GM12878 (cell line): ENCODE data around the gene CR2. TPM values are rescaled to one million over a fixed set of nuclear protein-coding genes. Genes with fewer than 3 reads are reported as not detected.
A peak's percentile ranks its signal among the peaks of the same experiment; 100 is the strongest.

Experiments used
- ASH2L ChIP-seq: fragments of 300-600, 200-600 bp; sonication (generic); IDR thresholded peaks from 2 replicates; pipeline ENCODE4 v1.6.1; 2017; ENCODE audit warnings: low read depth, mild to moderate bottlenecking, borderline replicate concordance
- BACH1 ChIP-seq: fragments of 450-650 bp; IDR thresholded peaks from 2 replicates; pipeline ENCODE4 v1.6.1; 2017; ENCODE audit warnings: mild to moderate bottlenecking, borderline replicate concordance
- BMI1 ChIP-seq: fragments of 450-650 bp; IDR thresholded peaks from 2 replicates; pipeline ENCODE4 v1.6.1; 2016; ENCODE audit warnings: mild to moderate bottlenecking, moderate library complexity, borderline replicate concordance
- CBFB ChIP-seq: IDR thresholded peaks from 2 replicates; pipeline ENCODE4 v1.6.1; 2016; ENCODE audit warnings: antibody characterized with exemption, low read depth
- ETV6 ChIP-seq, 2 experiments: fragments of 450-650 bp in 1 of 2; IDR thresholded peaks in 1 of 2; conservative IDR thresholded peaks in 1 of 2; 2 replicates each; pipeline ENCODE4 v1.6.1; 2014; ENCODE audit warnings: antibody characterized with exemption in 1 of 2, borderline replicate concordance in 1 of 2, low read depth in 1 of 2, mild to moderate bottlenecking in 1 of 2, moderate library complexity in 1 of 2
- EZH2 ChIP-seq: IDR thresholded peaks from 2 replicates; pipeline ENCODE4 v1.6.1; 2012; ENCODE audit warnings: low read depth, mild to moderate bottlenecking, control low read depth, inconsistent platforms, low read length, borderline replicate concordance; ENCODE audit not compliant: control insufficient read depth
- GABPA ChIP-seq: IDR thresholded peaks from 2 replicates; pipeline ENCODE4 v1.6.1; 2014; ENCODE audit warnings: antibody characterized with exemption, low read depth, mild to moderate bottlenecking, inconsistent platforms
- MXI1 ChIP-seq: fragments of 150-350 bp; IDR thresholded peaks from 2 replicates; pipeline ENCODE4 v1.6.1; 2011; ENCODE audit warnings: low read depth, mild to moderate bottlenecking, inconsistent platforms, low read length, improper control_type of control experiment
- NBN ChIP-seq: fragments of 450-650 bp; IDR thresholded peaks from 2 replicates; pipeline ENCODE4 v1.6.1; 2016
- NFYA ChIP-seq: IDR thresholded peaks from 2 replicates; pipeline ENCODE4 v1.6.1; 2011; ENCODE audit warnings: low read depth, mild to moderate bottlenecking, low read length, improper control_type of control experiment, borderline replicate concordance
- POLR2AphosphoS2 ChIP-seq: IDR thresholded peaks from 2 replicates; pipeline ENCODE4 v1.6.1; 2011; ENCODE audit warnings: low read depth, mild to moderate bottlenecking, low read length, improper control_type of control experiment, moderate library complexity
- RBBP5 ChIP-seq: fragments of 200-600 bp; sonication (generic); conservative IDR thresholded peaks from 2 replicates; pipeline ENCODE4 v1.6.1; 2016
- RFX5 ChIP-seq: IDR thresholded peaks from 2 replicates; pipeline ENCODE4 v1.6.1; 2011; ENCODE audit warnings: low read depth, low read length, improper control_type of control experiment
- SIN3A ChIP-seq: IDR thresholded peaks from 2 replicates; pipeline ENCODE4 v1.6.1; 2012; ENCODE audit warnings: low read depth, low read length, improper control_type of control experiment
- SIX5 ChIP-seq: IDR thresholded peaks from 2 replicates; pipeline ENCODE4 v1.6.1; 2011; ENCODE audit warnings: mild to moderate bottlenecking, low read depth, low read length, moderate library complexity; ENCODE audit not compliant: severe bottlenecking
- TARDBP ChIP-seq: IDR thresholded peaks from 2 replicates; pipeline ENCODE4 v1.6.1; 2016; ENCODE audit warnings: borderline replicate concordance
- WRNIP1 ChIP-seq: IDR thresholded peaks from 2 replicates; pipeline ENCODE4 v1.6.1; 2011; ENCODE audit warnings: low read depth, low read length, improper control_type of control experiment, borderline replicate concordance
- ZNF274 ChIP-seq: IDR thresholded peaks from one replicate; pipeline ENCODE4 v1.8.0; 2011; ENCODE audit not compliant: insufficient read length, insufficient read depth
- ZNF384 ChIP-seq: IDR thresholded peaks from 2 replicates; pipeline ENCODE4 v1.6.1; 2012; ENCODE audit warnings: low read depth, mild to moderate bottlenecking, low read length, improper control_type of control experiment, borderline replicate concordance
- ZNF687 ChIP-seq: fragments of 450-650 bp; IDR thresholded peaks from 2 replicates; pipeline ENCODE4 v1.6.1; 2017; ENCODE audit warnings: mild to moderate bottlenecking, moderate library complexity
- polyA plus RNA-seq, 11 experiments: library from polyadenylated mRNA; depleted of rRNA in 4 of 11; unstranded in 6 of 11; stranded (reverse) in 5 of 11; fragments of >200 nt; fragmentation: Nextera tagmentation in 4 of 11; fragmentation: Illumina TruSeq in 1 of 11; extraction: Ambion mirVana in 4 of 11; extraction: Trizol in 1 of 11; gene quantifications; 1 replicate in 1 of 11; 2 replicates in 10 of 11; pipeline versions ENCODE4 v1.2.1 to v1.2.3, GENCODE V29; 2011 to 2016; ENCODE audit warnings: inconsistent platforms in 2 of 11, missing spikeins in 2 of 11, low read depth in 1 of 11
- total RNA-seq, 4 experiments: library from RNA; depleted of rRNA in 3 of 4; stranded (reverse); fragments of >200 nt in 3 of 4; fragmentation: Illumina TruSeq in 1 of 4; extraction: Trizol in 1 of 4; gene quantifications; 2 replicates each; pipeline versions ENCODE4 v1.2.1 to v1.2.3, GENCODE V29; 2013 to 2021
- TF ChIP-seq, protein P1 (sequence below): fragments of 450-650 bp; formaldehyde crosslinking; IDR thresholded peaks from 2 replicates; pipeline ENCODE4 v1.4.0; 2022; ENCODE audit warnings: mild to moderate bottlenecking, moderate library complexity

CR2 gene
- total and polyA plus RNA-seq, 10 of the 15 experiments (the other 5 are each of a cell fraction or from before 2014, with no cell fraction given) = 2.2 to 72.8 (median 50.6) TPM

DNA sequence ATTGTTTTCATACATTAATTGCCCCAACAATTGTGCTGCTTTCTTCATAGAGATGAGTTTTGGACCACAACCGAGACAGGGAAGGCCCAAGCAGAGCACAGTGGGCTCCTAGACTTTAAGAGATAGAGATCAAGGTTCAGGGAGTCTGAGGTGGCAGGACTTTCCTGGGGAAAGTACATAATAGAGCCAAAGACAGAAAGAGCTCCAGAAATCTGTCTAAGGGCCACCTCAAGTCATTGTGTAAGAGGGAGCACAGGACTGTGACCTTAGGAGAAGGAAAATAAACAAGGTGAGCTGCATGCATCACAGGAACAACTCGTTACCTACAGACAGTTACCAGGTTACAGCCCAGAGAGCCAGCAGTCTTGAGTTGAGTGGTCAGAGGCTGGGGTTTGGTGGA, 41.3 kb upstream of the CR2 start (continued):
- TF ChIP-seq RBBP5 (no peak), CBFB (no peak), SIX5 (no peak), TARDBP (no peak), ZNF384 (no peak), ETV6 (conservative IDR thresholded peaks at IDR 0.05 in 1 of 2, IDR thresholded peaks at IDR 0.05 in 1 of 2; ENCODE audit: borderline replicate concordance in 1 of 2, low read depth in 1 of 2) (no peak), GABPA (0 out of 2 replicates have a peak, but pooled peaks have one; percentile 8), WRNIP1 (no peak), NFYA (no peak), ZNF687 (no peak), EZH2 (no peak), ASH2L (no peak), RFX5 (no peak), NBN (no peak), SIN3A (no peak), BACH1 (no peak), ZNF274 (no peak), MXI1 (no peak), BMI1 (no peak), POLR2AphosphoS2 (no peak)
- TF ChIP-seq, protein P1, sequence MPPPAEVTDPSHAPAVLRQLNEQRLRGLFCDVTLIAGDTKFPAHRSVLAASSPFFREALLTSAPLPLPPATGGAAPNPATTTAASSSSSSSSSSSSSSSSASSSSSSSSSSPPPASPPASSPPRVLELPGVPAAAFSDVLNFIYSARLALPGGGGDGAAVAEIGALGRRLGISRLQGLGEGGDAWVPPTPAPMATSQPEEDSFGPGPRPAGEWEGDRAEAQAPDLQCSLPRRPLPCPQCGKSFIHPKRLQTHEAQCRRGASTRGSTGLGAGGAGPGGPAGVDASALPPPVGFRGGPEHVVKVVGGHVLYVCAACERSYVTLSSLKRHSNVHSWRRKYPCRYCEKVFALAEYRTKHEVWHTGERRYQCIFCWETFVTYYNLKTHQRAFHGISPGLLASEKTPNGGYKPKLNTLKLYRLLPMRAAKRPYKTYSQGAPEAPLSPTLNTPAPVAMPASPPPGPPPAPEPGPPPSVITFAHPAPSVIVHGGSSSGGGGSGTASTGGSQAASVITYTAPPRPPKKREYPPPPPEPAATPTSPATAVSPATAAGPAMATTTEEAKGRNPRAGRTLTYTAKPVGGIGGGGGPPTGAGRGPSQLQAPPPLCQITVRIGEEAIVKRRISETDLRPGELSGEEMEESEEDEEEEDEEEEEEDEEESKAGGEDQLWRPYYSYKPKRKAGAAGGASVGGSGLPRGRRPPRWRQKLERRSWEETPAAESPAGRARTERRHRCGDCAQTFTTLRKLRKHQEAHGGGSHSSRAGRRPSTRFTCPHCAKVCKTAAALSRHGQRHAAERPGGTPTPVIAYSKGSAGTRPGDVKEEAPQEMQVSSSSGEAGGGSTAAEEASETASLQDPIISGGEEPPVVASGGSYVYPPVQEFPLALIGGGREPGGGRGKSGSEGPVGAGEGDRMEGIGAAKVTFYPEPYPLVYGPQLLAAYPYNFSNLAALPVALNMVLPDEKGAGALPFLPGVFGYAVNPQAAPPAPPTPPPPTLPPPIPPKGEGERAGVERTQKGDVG (CRISPR knock-in tag) = no peak
